Neural progenitor cell (in vitro differentiated cells): ENCODE data around the gene FHAD1.

Source experiments
- CTCF ChIP-seq: fragments of 200-600 bp; sonication (generic); IDR thresholded peaks from 2 replicates; pipeline ENCODE4 v1.5.1; 2017; ENCODE audit warnings: antibody characterized with exemption, mild to moderate bottlenecking
- EZH2 ChIP-seq: fragments of 200-600 bp; sonication (generic); IDR thresholded peaks from 2 replicates; pipeline ENCODE4 v1.6.1; 2017; ENCODE audit warnings: antibody characterized with exemption, mild to moderate bottlenecking, moderate library complexity
- EZH2phosphoT487 ChIP-seq: fragments of 200-600 bp; sonication (generic); IDR thresholded peaks from 2 replicates; pipeline ENCODE4 v1.6.1; 2017; ENCODE audit warnings: antibody characterized with exemption

GRCh38 chr1:15276691-15277446 lies 29.8 kb downstream of the FHAD1 start:
- TF ChIP-seq EZH2 (no peak), CTCF (no peak), EZH2phosphoT487 (no peak)
